Measurements from ENCODE around the gene SPATA31E1.

SPATA31E1 gene

GRCh38 chr9:87872079-87872624, 10.5 kb upstream of the SPATA31E1 start:
- CTCF ChIA-PET: no interaction called here
- peaks cover 7% of the 10 kb centered on the region for H3K9me3 Mint-ChIP-seq
- no peak for DNase-seq
- H3K27me3 Mint-ChIP-seq: peaks cover 13% of the 10 kb centered on the region
- no peaks in the 10 kb centered on the region for H3K4me1 Mint-ChIP-seq
- no peaks in the 10 kb centered on the region for H3K36me3 Mint-ChIP-seq
- H3K27ac Mint-ChIP-seq: no peak overlapping the region
- no peak overlapping the region for H3K4me3 Mint-ChIP-seq

GRCh38 chr9:87873607-87874303, 8.9 kb upstream of the SPATA31E1 start:
- peaks cover 7% of the 10 kb centered on the region for H3K9me3 Mint-ChIP-seq
- no peak overlapping the region for H3K27ac Mint-ChIP-seq
- H3K27me3 Mint-ChIP-seq: peaks cover 13% of the 10 kb centered on the region
- CTCF ChIA-PET: no interaction called here
- no peaks in the 10 kb centered on the region for H3K36me3 Mint-ChIP-seq
- no peaks in the 10 kb centered on the region for H3K4me1 Mint-ChIP-seq
- DNase-seq: no peak
- H3K4me3 Mint-ChIP-seq: no peak overlapping the region

GRCh38 chr9:87874304-87874623, 8.4 kb upstream of the SPATA31E1 start:
- no peak overlapping the region for H3K4me3 Mint-ChIP-seq
- H3K27me3 Mint-ChIP-seq: peaks cover 13% of the 10 kb centered on the region
- H3K4me1 Mint-ChIP-seq: no peaks in the 10 kb centered on the region
- CTCF ChIA-PET: no interaction called here
- no peak overlapping the region for H3K27ac Mint-ChIP-seq
- H3K36me3 Mint-ChIP-seq: no peaks in the 10 kb centered on the region
- peaks cover 7% of the 10 kb centered on the region for H3K9me3 Mint-ChIP-seq
- DNase-seq: no peak

GRCh38 chr9:87875060-87875459, 7.6 kb upstream of the SPATA31E1 start:
- DNase-seq: no peak
- peaks cover 13% of the 10 kb centered on the region for H3K27me3 Mint-ChIP-seq
- no peak overlapping the region for H3K4me3 Mint-ChIP-seq
- no peaks in the 10 kb centered on the region for H3K9me3 Mint-ChIP-seq
- H3K36me3 Mint-ChIP-seq: no peaks in the 10 kb centered on the region
- no peak overlapping the region for H3K27ac Mint-ChIP-seq
- H3K4me1 Mint-ChIP-seq: no peaks in the 10 kb centered on the region
- CTCF ChIA-PET: no interaction called here

- DNase-seq: no peak
- Mint-ChIP-seq H3K4me1 (no peaks in the 10 kb centered on the region), H3K27me3 (peaks cover 13% of the 10 kb centered on the region), H3K4me3 (no peak overlapping the region), H3K9me3 (no peaks in the 10 kb centered on the region), H3K36me3 (no peaks in the 10 kb centered on the region), H3K27ac (no peak overlapping the region)
- CTCF ChIA-PET: no interaction called here
Measured at GRCh38 chr9:87875831-87876545, 6.7 kb upstream of the SPATA31E1 start.

- no peak overlapping the region for H3K4me3 Mint-ChIP-seq
- H3K4me1 Mint-ChIP-seq: no peaks in the 10 kb centered on the region
- H3K27ac Mint-ChIP-seq: no peak overlapping the region
- CTCF ChIA-PET: no interaction called here
- no peaks in the 10 kb centered on the region for H3K36me3 Mint-ChIP-seq
- no peaks in the 10 kb centered on the region for H3K9me3 Mint-ChIP-seq
- DNase-seq: no peak
- peaks cover 13% of the 10 kb centered on the region for H3K27me3 Mint-ChIP-seq
Measured at GRCh38 chr9:87876708-87877107, 6.0 kb upstream of the SPATA31E1 start.

GRCh38 chr9:87878989-87879511, 3.6 kb upstream of the SPATA31E1 start:
- CTCF ChIA-PET: interaction anchor here (0.7 kb wide), 1 partner anchor 966 kb away, joined by 3 read pairs; no protein-coding TSS in a partner anchor
- Mint-ChIP-seq H3K27me3 (peaks cover 12% of the 10 kb centered on the region), H3K27ac (no peak overlapping the region), H3K9me3 (no peaks in the 10 kb centered on the region), H3K36me3 (no peaks in the 10 kb centered on the region), H3K4me1 (no peaks in the 10 kb centered on the region), H3K4me3 (no peak overlapping the region)
- no peak for DNase-seq

GRCh38 chr9:87880116-87880515, 2.6 kb upstream of the SPATA31E1 start:
- H3K27me3 Mint-ChIP-seq: peaks cover 12% of the 10 kb centered on the region
- H3K4me3 Mint-ChIP-seq: no peak overlapping the region
- H3K27ac Mint-ChIP-seq: no peak overlapping the region
- no peaks in the 10 kb centered on the region for H3K9me3 Mint-ChIP-seq
- CTCF ChIA-PET: no interaction called here
- H3K4me1 Mint-ChIP-seq: no peaks in the 10 kb centered on the region
- H3K36me3 Mint-ChIP-seq: no peaks in the 10 kb centered on the region
- DNase-seq: no peak

- no peaks in the 10 kb centered on the region for H3K36me3 Mint-ChIP-seq
- no peak overlapping the region for H3K27ac Mint-ChIP-seq
- no peaks in the 10 kb centered on the region for H3K4me1 Mint-ChIP-seq
- CTCF ChIA-PET: no interaction called here
- H3K9me3 Mint-ChIP-seq: no peaks in the 10 kb centered on the region
- no peak overlapping the region for H3K4me3 Mint-ChIP-seq
- peaks cover 12% of the 10 kb centered on the region for H3K27me3 Mint-ChIP-seq
- DNase-seq: no peak
Measured at GRCh38 chr9:87880683-87881082, 2.0 kb upstream of the SPATA31E1 start.

GRCh38 chr9:87883274-87883673, 597 bp downstream of the SPATA31E1 start:
- Mint-ChIP-seq H3K4me3 (no peak overlapping the region), H3K27me3 (peaks cover 7% of the 10 kb centered on the region)

GRCh38 chr9:87883990-87884389, 1.3 kb downstream of the SPATA31E1 start:
- H3K4me3 Mint-ChIP-seq: no peak overlapping the region
- no peaks in the 10 kb centered on the region for H3K36me3 Mint-ChIP-seq
- H3K27ac Mint-ChIP-seq: no peak overlapping the region
- H3K27me3 Mint-ChIP-seq: peaks cover 7% of the 10 kb centered on the region
- no peaks in the 10 kb centered on the region for H3K4me1 Mint-ChIP-seq
- no peaks in the 10 kb centered on the region for H3K9me3 Mint-ChIP-seq
- DNase-seq: no peak
- CTCF ChIA-PET: no interaction called here

More at GRCh38 chr9:87883274-87883673, 597 bp downstream of the SPATA31E1 start:
- Mint-ChIP-seq H3K9me3 (no peaks in the 10 kb centered on the region), H3K36me3 (no peaks in the 10 kb centered on the region), H3K27ac (no peak overlapping the region), H3K4me1 (no peaks in the 10 kb centered on the region)
- DNase-seq: no peak
- CTCF ChIA-PET: no interaction called here

GRCh38 chr9:87884578-87885459, 2.1 kb downstream of the SPATA31E1 start:
- H3K27ac Mint-ChIP-seq: no peak overlapping the region
- CTCF ChIA-PET: no interaction called here
- H3K9me3 Mint-ChIP-seq: no peaks in the 10 kb centered on the region
- no peaks in the 10 kb centered on the region for H3K36me3 Mint-ChIP-seq
- peaks cover 7% of the 10 kb centered on the region for H3K27me3 Mint-ChIP-seq
- H3K4me3 Mint-ChIP-seq: no peak overlapping the region
- no peaks in the 10 kb centered on the region for H3K4me1 Mint-ChIP-seq
- no peak for DNase-seq

GRCh38 chr9:87885484-87886189, 3.0 kb downstream of the SPATA31E1 start:
- H3K4me3 Mint-ChIP-seq: no peak overlapping the region
- peaks cover 7% of the 10 kb centered on the region for H3K27me3 Mint-ChIP-seq
- H3K27ac Mint-ChIP-seq: no peak overlapping the region
- no peaks in the 10 kb centered on the region for H3K4me1 Mint-ChIP-seq
- no peaks in the 10 kb centered on the region for H3K36me3 Mint-ChIP-seq
- CTCF ChIA-PET: no interaction called here
- no peaks in the 10 kb centered on the region for H3K9me3 Mint-ChIP-seq
- no peak for DNase-seq
